Measurements from ENCODE around the gene TNFAIP8L3.

DNA sequence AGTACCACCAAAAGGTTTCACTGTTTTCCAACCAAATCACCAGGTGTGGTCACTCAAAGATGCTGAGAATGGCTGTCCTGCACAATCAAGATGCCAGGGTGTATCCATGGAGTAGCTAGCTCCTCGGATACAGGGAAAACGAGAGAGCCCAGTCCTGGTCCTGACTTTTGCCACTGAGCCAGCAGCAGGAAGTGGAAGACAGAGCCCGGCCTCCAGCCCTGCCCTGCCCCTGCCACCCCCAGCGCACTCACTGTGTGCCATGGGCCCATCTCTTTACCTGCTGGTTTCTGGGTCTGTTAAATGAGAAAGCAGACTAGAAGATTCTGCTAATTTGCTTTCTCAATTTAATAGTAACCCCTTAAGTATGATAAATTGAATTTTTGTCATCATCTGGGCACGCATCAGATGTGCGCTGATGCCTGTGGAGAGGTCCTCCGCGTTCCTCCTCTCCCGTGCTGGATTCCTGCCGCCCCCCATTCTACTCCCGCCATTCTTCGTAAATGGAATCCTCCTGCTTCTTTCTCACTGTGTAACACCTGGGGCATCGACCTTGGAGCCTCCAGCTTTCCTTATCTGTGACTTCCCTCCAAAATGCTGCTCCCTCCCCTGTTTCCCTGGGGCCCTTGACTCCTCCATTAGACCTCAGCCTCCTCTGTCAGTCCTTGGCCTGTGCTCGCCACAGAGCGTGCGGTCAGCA, 18.0 kb downstream of the TNFAIP8L3 start:
- TF ChIP-seq HNF4A (conservative IDR thresholded peaks at IDR 0.05) (no peak), JUND (IDR thresholded peaks at IDR 0.05) (no peak), HNF4G (IDR thresholded peaks at IDR 0.05) (no peak), SP1 (IDR thresholded peaks at IDR 0.05) (no peak), RAD21 (IDR thresholded peaks at IDR 0.05) (no peak), YY1 (IDR thresholded peaks at IDR 0.05) (no peak), GABPA (IDR thresholded peaks at IDR 0.05 in 1 of 2, conservative IDR thresholded peaks at IDR 0.05 in 1 of 2) (no peak)
- TF ChIP-seq, protein P1, sequence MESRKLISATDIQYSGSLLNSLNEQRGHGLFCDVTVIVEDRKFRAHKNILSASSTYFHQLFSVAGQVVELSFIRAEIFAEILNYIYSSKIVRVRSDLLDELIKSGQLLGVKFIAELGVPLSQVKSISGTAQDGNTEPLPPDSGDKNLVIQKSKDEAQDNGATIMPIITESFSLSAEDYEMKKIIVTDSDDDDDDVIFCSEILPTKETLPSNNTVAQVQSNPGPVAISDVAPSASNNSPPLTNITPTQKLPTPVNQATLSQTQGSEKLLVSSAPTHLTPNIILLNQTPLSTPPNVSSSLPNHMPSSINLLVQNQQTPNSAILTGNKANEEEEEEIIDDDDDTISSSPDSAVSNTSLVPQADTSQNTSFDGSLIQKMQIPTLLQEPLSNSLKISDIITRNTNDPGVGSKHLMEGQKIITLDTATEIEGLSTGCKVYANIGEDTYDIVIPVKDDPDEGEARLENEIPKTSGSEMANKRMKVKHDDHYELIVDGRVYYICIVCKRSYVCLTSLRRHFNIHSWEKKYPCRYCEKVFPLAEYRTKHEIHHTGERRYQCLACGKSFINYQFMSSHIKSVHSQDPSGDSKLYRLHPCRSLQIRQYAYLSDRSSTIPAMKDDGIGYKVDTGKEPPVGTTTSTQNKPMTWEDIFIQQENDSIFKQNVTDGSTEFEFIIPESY (IDR thresholded peaks at IDR 0.05) = no peak
- TF ChIP-seq, protein P2, sequence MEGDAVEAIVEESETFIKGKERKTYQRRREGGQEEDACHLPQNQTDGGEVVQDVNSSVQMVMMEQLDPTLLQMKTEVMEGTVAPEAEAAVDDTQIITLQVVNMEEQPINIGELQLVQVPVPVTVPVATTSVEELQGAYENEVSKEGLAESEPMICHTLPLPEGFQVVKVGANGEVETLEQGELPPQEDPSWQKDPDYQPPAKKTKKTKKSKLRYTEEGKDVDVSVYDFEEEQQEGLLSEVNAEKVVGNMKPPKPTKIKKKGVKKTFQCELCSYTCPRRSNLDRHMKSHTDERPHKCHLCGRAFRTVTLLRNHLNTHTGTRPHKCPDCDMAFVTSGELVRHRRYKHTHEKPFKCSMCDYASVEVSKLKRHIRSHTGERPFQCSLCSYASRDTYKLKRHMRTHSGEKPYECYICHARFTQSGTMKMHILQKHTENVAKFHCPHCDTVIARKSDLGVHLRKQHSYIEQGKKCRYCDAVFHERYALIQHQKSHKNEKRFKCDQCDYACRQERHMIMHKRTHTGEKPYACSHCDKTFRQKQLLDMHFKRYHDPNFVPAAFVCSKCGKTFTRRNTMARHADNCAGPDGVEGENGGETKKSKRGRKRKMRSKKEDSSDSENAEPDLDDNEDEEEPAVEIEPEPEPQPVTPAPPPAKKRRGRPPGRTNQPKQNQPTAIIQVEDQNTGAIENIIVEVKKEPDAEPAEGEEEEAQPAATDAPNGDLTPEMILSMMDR (IDR thresholded peaks at IDR 0.05; ENCODE audit: low read depth, low read length, missing input control) = no peak

Data from liver (tissue), 3 donors.